Measurements from ENCODE around the gene EIF4E2. TPM values are rescaled to one million over a fixed set of nuclear protein-coding genes. Genes with fewer than 3 reads are reported as not detected.

EIF4E2 gene
- total RNA-seq, 1 experiment from 2014 or later, result 69.6 TPM

- intact Hi-C loops (cut with micrococcal nuclease; ENCODE audit: unreplicated experiment), result no loop called here
- DNase-seq, result no peak
- Histone ChIP-seq H3K27ac (no peak overlapping the region), H3F3A (ENCODE audit: insufficient read depth, low read depth) (no peaks in the 10 kb centered on the region), H3K4me1 (replicated peaks; ENCODE audit: insufficient read depth) (peaks cover under 1% of the 10 kb centered on the region), H2AFZ (no peak overlapping the region), H3K4me2 (no peak overlapping the region), H3K9me2 (ENCODE audit: insufficient read depth) (no peaks in the 10 kb centered on the region), H3K36me3 (ENCODE audit: low read depth) (peaks cover 3% of the 10 kb centered on the region; the same call in 1 of the 2 replicates), H3K79me2 (ENCODE audit: low read depth) (peaks cover 26% of the 10 kb centered on the region), H3K27me3 (ENCODE audit: insufficient read depth, low read depth) (no peaks in the 10 kb centered on the region), H3K4me3 (no peak overlapping the region), H4K20me1 (ENCODE audit: insufficient read depth) (no peaks in the 10 kb centered on the region), H3K9me3 (ENCODE audit: insufficient read depth, low read depth) (no peaks in the 10 kb centered on the region)
- TF ChIP-seq CTCF (conservative IDR thresholded peaks at IDR 0.05), result no peak
- no peak for TF ChIP-seq EZH2 (IDR thresholded peaks at IDR 0.05; ENCODE audit: low read depth)
- BruUV-seq (replicated peaks), result no TSS peak
- CTCF ChIA-PET, result no interaction called here
- POLR2A ChIA-PET (ENCODE audit: unreplicated experiment), result no interaction called here
Measured at GRCh38 chr2:232543928-232544631, 6.4 kb upstream of the EIF4E2 start.

DNA sequence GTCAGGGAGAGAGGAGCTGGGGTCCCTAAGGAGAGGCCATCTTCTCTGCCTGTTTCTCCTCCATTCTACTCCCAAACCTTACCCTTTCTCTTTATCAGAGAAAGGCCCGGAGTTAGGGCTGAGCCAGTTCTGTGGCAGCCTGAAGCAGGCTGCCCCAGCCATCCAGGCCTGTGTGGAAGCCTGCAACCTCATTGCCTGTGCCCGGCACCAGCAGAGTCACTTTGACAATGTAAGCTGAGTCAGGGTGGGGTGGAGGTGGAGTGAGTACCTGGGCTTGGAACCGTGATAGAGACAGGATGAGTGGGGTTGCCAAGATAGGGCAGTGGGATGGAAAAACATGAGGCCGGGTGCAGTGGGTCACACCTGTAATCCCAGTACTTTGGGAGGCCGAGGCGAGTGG lies 5.8 kb upstream of the EIF4E2 start:
- TF ChIP-seq EZH2 (IDR thresholded peaks at IDR 0.05; ENCODE audit: low read depth) (no peak), CTCF (conservative IDR thresholded peaks at IDR 0.05) (no peak)
- Histone ChIP-seq H2AFZ (no peak overlapping the region), H3K4me2 (no peak overlapping the region), H3F3A (ENCODE audit: insufficient read depth, low read depth) (no peaks in the 10 kb centered on the region), H3K27ac (no peak overlapping the region), H3K79me2 (ENCODE audit: low read depth) (peaks cover 32% of the 10 kb centered on the region), H3K9me2 (ENCODE audit: insufficient read depth) (no peaks in the 10 kb centered on the region), H4K20me1 (ENCODE audit: insufficient read depth) (no peaks in the 10 kb centered on the region), H3K4me3 (no peak overlapping the region), H3K27me3 (ENCODE audit: insufficient read depth, low read depth) (no peaks in the 10 kb centered on the region), H3K4me1 (replicated peaks; ENCODE audit: insufficient read depth) (peaks cover 5% of the 10 kb centered on the region), H3K9me3 (ENCODE audit: insufficient read depth, low read depth) (no peaks in the 10 kb centered on the region), H3K36me3 (ENCODE audit: low read depth) (peaks cover 3% of the 10 kb centered on the region; the same call in 1 of the 2 replicates)
- no peak for DNase-seq
- CTCF ChIA-PET, result no interaction called here
- POLR2A ChIA-PET (ENCODE audit: unreplicated experiment), result no interaction called here
- intact Hi-C loops (cut with micrococcal nuclease; ENCODE audit: unreplicated experiment), result no loop called here
- BruUV-seq (replicated peaks), result no TSS peak

DNA sequence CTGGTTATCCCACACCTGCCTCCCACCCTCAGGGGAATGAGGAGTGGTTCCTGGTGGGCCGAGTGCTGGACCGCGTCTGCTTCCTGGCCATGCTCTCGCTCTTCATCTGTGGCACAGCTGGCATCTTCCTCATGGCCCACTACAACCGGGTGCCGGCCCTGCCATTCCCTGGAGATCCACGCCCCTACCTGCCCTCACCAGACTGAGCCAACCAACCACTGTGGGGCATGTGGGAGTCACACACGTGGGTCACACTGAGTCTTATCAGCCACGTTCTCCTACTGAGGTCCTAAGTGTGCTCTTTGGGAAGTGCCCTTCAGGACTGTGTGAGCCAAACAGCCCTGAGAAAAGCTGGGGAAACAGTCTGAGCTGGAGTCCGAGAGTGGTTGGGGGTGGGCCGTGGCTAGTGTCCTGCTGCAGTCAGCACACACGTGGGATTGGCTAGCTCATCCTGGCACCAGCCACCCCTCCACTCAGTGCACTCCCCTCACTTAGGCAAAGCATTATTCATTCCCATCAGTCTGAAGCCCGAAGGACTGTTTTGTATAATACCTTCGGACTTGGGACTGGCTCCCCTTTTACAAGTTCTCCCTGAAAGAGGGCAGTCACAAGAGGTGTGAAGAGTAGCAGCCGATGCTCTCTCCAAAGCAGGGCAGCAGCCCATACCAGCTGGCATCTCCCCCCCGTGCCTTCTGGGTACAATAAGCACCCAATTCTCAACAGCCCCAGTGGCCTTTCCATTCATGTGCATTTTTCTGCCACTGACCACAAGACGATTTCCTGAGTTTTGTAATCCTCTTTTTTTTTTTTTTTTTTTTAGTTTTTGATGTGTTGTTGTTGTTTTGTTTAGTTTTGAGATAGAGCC lies 4.7 kb upstream of the EIF4E2 start:
- Histone ChIP-seq H3F3A (ENCODE audit: insufficient read depth, low read depth) (no peaks in the 10 kb centered on the region), H3K4me1 (replicated peaks; ENCODE audit: insufficient read depth) (peaks cover 5% of the 10 kb centered on the region), H2AFZ (no peak overlapping the region), H3K4me3 (no peak overlapping the region), H3K27me3 (ENCODE audit: insufficient read depth, low read depth) (no peaks in the 10 kb centered on the region), H4K20me1 (ENCODE audit: insufficient read depth) (no peaks in the 10 kb centered on the region), H3K79me2 (ENCODE audit: low read depth) (peaks cover 39% of the 10 kb centered on the region), H3K4me2 (no peak overlapping the region), H3K36me3 (ENCODE audit: low read depth) (peaks cover 3% of the 10 kb centered on the region; the same call in 1 of the 2 replicates), H3K9me2 (ENCODE audit: insufficient read depth) (no peaks in the 10 kb centered on the region), H3K27ac (no peak overlapping the region), H3K9me3 (ENCODE audit: insufficient read depth, low read depth) (no peaks in the 10 kb centered on the region)
- no TSS peak for BruUV-seq (replicated peaks)
- no peak for DNase-seq
- no peak for TF ChIP-seq EZH2 (IDR thresholded peaks at IDR 0.05; ENCODE audit: low read depth)
- no peak for TF ChIP-seq CTCF (conservative IDR thresholded peaks at IDR 0.05)
- CTCF ChIA-PET, result no interaction called here
- intact Hi-C loops (cut with micrococcal nuclease; ENCODE audit: unreplicated experiment), result no loop called here
- POLR2A ChIA-PET (ENCODE audit: unreplicated experiment), result interaction anchor here (0.7 kb wide), 1 partner anchor 23 kb away, joined by 3 read pairs; no protein-coding TSS in a partner anchor

All from PC-9 (cell line).